GM12878 (cell line): ENCODE data around the gene RAMP2.

ENCODE experiments used
- EP300 ChIP-seq, 2 experiments: fragments of 150-350 bp in 1 of 2; IDR thresholded peaks; 2 replicates each; pipeline ENCODE4 v1.6.1; 2011 to 2012; ENCODE audit warnings: low read depth in 2 of 2, low read length in 2 of 2, borderline replicate concordance in 1 of 2, improper control_type of control experiment in 1 of 2, inconsistent platforms in 1 of 2; ENCODE audit not compliant: control insufficient read depth in 1 of 2
- JUND ChIP-seq: IDR thresholded peaks from 2 replicates; pipeline ENCODE4 v1.6.1; 2012; ENCODE audit warnings: low read depth, mild to moderate bottlenecking, low read length, improper control_type of control experiment, moderate library complexity
- MYB ChIP-seq: fragments of 150-350 bp; IDR thresholded peaks from 2 replicates; pipeline ENCODE4 v1.6.1; 2014; ENCODE audit warnings: mild to moderate bottlenecking, low read depth, low read length, borderline replicate concordance
- MYC ChIP-seq: IDR thresholded peaks from 2 replicates; pipeline ENCODE4 v1.6.1; 2011; ENCODE audit warnings: mild to moderate bottlenecking, low read length, moderate library complexity, inconsistent platforms; ENCODE audit not compliant: insufficient read depth, insufficient replicate concordance, insufficient read length, severe bottlenecking
- NRF1 ChIP-seq: conservative IDR thresholded peaks from 2 replicates; pipeline ENCODE4 v1.6.1; 2011; ENCODE audit warnings: mild to moderate bottlenecking, low read depth, low read length, improper control_type of control experiment
- ZZZ3 ChIP-seq: IDR thresholded peaks from 2 replicates; pipeline ENCODE4 v1.6.1; 2011; ENCODE audit warnings: low read depth; ENCODE audit not compliant: control insufficient read depth, insufficient read length
- TF ChIP-seq, protein P1 (sequence below), 3 experiments: IDR thresholded peaks in 2 of 3; conservative IDR thresholded peaks in 1 of 3; 2 replicates each; pipeline ENCODE4 v1.5.1; 2011; ENCODE audit warnings: low read depth in 3 of 3, low read length in 3 of 3, mild to moderate bottlenecking in 3 of 3, control low read depth in 2 of 3, moderate library complexity in 2 of 3, inconsistent platforms in 1 of 3, mixed read lengths in 1 of 3; ENCODE audit not compliant: control insufficient read depth in 2 of 3, insufficient read depth in 1 of 3; ENCODE audit errors: extremely low read depth in 1 of 3
- TF ChIP-seq, protein P2 (sequence below): IDR thresholded peaks from 2 replicates; pipeline ENCODE4 v1.6.1; 2012; ENCODE audit warnings: low read depth, low read length, improper control_type of control experiment

DNA sequence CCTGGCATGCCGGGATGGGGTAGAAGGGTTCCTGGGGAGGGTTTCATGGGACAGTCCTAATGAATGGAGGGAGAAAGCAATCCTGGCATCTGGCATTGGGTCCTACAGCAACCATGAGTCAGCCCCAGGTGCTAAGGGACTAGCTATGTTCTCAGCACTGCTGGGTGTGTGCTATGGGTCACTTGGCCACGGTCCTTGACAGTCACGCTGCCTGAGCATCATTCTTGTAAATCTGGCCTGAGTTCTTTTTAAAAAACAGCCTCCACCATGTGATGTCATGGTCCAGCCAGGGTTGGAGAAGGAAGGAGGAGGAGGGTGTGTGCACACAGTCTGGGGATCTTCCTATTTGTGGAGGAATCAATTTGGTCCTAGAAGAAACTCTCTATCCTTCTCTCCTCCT lies 6.2 kb upstream of the RAMP2 start:
- TF ChIP-seq MYB = no peak
- TF ChIP-seq, protein P1, sequence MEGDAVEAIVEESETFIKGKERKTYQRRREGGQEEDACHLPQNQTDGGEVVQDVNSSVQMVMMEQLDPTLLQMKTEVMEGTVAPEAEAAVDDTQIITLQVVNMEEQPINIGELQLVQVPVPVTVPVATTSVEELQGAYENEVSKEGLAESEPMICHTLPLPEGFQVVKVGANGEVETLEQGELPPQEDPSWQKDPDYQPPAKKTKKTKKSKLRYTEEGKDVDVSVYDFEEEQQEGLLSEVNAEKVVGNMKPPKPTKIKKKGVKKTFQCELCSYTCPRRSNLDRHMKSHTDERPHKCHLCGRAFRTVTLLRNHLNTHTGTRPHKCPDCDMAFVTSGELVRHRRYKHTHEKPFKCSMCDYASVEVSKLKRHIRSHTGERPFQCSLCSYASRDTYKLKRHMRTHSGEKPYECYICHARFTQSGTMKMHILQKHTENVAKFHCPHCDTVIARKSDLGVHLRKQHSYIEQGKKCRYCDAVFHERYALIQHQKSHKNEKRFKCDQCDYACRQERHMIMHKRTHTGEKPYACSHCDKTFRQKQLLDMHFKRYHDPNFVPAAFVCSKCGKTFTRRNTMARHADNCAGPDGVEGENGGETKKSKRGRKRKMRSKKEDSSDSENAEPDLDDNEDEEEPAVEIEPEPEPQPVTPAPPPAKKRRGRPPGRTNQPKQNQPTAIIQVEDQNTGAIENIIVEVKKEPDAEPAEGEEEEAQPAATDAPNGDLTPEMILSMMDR (IDR thresholded peaks at IDR 0.05 in 2 of 3, conservative IDR thresholded peaks at IDR 0.05 in 1 of 3; ENCODE audit: control insufficient read depth in 2 of 3, extremely low read depth in 1 of 3, insufficient read depth in 1 of 3, low read depth in 3 of 3, low read length in 3 of 3) = no peak
- TF ChIP-seq, protein P2, sequence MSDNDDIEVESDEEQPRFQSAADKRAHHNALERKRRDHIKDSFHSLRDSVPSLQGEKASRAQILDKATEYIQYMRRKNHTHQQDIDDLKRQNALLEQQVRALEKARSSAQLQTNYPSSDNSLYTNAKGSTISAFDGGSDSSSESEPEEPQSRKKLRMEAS = no peak
- TF ChIP-seq JUND = no peak
- TF ChIP-seq MYC = no peak
- TF ChIP-seq EP300 (IDR thresholded peaks at IDR 0.05; ENCODE audit: borderline replicate concordance in 1 of 2, control insufficient read depth in 1 of 2, low read depth in 2 of 2, low read length in 2 of 2) = no peak
- TF ChIP-seq NRF1 = no peak
- TF ChIP-seq ZZZ3 = no peak
